Measurements from ENCODE around the gene C10orf62. TPM values are rescaled to one million over a fixed set of nuclear protein-coding genes. Genes with fewer than 3 reads are reported as not detected.
"Not testable (repeated sequence)": the region's sequence is repeated elsewhere in the genome, so short reads cannot be mapped to it uniquely, and the experiment has no call there.

The C10orf62 gene
- total and polyA plus RNA-seq, 7 experiments from 2014 or later: not detected

DNA sequence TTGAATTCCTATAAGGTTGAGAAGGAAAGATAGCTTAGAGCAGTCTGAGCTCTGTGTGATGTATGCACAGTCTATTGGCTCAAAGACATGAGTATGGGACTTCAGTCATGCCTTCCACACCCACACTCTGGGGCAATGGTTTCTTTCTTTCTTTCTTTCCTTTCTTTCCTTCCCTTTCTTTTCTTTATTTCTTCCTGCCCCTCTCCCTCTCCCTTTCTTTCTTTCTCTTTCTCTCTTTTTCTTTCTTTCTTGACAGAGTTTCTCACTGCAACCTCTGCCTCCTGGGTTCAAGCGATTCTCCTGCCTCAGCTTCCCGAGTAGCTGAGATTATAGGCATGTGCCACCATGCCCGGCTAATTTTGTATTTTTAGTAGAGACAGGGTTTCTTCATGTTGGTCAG, 49.6 kb downstream of the C10orf62 start:
- ATAC-seq; H3K27me3 Mint-ChIP-seq; H3K27ac ChIP-seq (ENCODE audit: low read depth, low read length); intact Hi-C loops (cut with micrococcal nuclease); H3K4me3 Mint-ChIP-seq; DNase-seq; H3K9me3 Mint-ChIP-seq; H3K27me3 ChIP-seq (ENCODE audit: control insufficient read depth in 2 of 2, insufficient read depth in 2 of 2, low read length in 2 of 2); H3K36me3 Mint-ChIP-seq; H3K9me3 ChIP-seq (ENCODE audit: control insufficient read depth in 2 of 3, low read length in 3 of 3); H3K27ac Mint-ChIP-seq; H3K36me3 ChIP-seq (ENCODE audit: control insufficient read depth in 2 of 3, insufficient read depth in 3 of 3, low read length in 3 of 3); H3K4me3 ChIP-seq (ENCODE audit: low read length): not testable (repeated sequence)
- H3K4me1 ChIP-seq (ENCODE audit: control insufficient read depth in 2 of 2, insufficient read depth in 2 of 2, low read length in 2 of 2): peaks cover 4 to 15% of the 10 kb centered on the region in 2 donors
- peaks cover 10 to 30% (median 26%) of the 10 kb centered on the region in 7 donors for H3K4me1 Mint-ChIP-seq
- POLR2A ChIA-PET: interaction anchor here (0.6 to 0.7 kb wide), 2 partner anchors 8 to 238 kb away, joined by 3 to 4 read pairs; no protein-coding TSS in a partner anchor
- CTCF ChIA-PET: interaction anchor here (0.7 kb wide), 1 partner anchor 161 kb away, joined by 3 read pairs; no protein-coding TSS in a partner anchor

GRCh38 chr10:97640174-97640867, 50.8 kb downstream of the C10orf62 start, which contains the start of gene PI4K2A:
Gene PI4K2A (plus strand): TSS chr10:97640671. CDS start chr10:97640743, 72 bp downstream.
- DNase-seq: peak; percentile 89 to 99 (median 98)
- peaks cover 0 to 11% (median 3%) of the 10 kb centered on the region in 5 donors for H3K36me3 Mint-ChIP-seq
- no peaks in the 10 kb centered on the region for H3K27me3 Mint-ChIP-seq
- POLR2A ChIA-PET: interaction anchor here (0.6 to 1.2 kb wide), 3 partner anchors 8 to 97 kb away, joined by 3 to 7 read pairs (median 4); partner anchors contain the start of gene ZFYVE27
- Histone ChIP-seq H3K27me3 (ENCODE audit: control insufficient read depth in 2 of 2, insufficient read depth in 2 of 2, low read length in 2 of 2) (no peaks in the 10 kb centered on the region), H3K4me3 (ENCODE audit: low read length) (peak within 1 kb of the TSS; percentile 82), H3K9me3 (ENCODE audit: control insufficient read depth in 2 of 3, low read length in 3 of 3) (no peaks in the 10 kb centered on the region), H3K36me3 (ENCODE audit: control insufficient read depth in 2 of 3, insufficient read depth in 3 of 3, low read length in 3 of 3) (peaks cover 0 to 6% (median 0%) of the 10 kb centered on the region in 3 experiments), H3K4me1 (ENCODE audit: control insufficient read depth in 2 of 2, insufficient read depth in 2 of 2, low read length in 2 of 2) (peaks cover 4 to 15% of the 10 kb centered on the region in 2 donors), H3K27ac (ENCODE audit: low read depth, low read length) (peak within 1 kb of the TSS; percentile 70)
- H3K27ac Mint-ChIP-seq: peak within 1 kb of the TSS; percentile 69 to 94 (median 89)
- peaks cover 10 to 34% (median 26%) of the 10 kb centered on the region in 7 donors for H3K4me1 Mint-ChIP-seq
- ATAC-seq: peak; percentile 98
- H3K9me3 Mint-ChIP-seq: no peaks in the 10 kb centered on the region
- intact Hi-C loops (cut with micrococcal nuclease): loop anchor here (1.0 to 5.0 kb wide), 19 partner anchors 9 to 1980 kb away; partner anchors contain the start of genes AVPI1 (in 2 of the 2), FRAT2 (in 2 of the 2), MMS19 (in 2 of the 2) and TM9SF3 (in 2 of the 2)
- CTCF ChIA-PET: no interaction called here
- H3K4me3 Mint-ChIP-seq: peak within 1 kb of the TSS; percentile 64 to 99 (median 94)

Other genes with a start within 250 kb of the C10orf62 start
- gene RRP12, start 188.4 kb upstream of the C10orf62 start, total RNA-seq: 100 to 1,000 TPM in 1 of 5 experiments, 10 to 100 TPM in 4; 22.0 to 197 (median 32.3) TPM
- 10 to 100 TPM; 10.6 to 13.4 TPM for gene RRP12, start 188.4 kb upstream of the C10orf62 start, polyA plus RNA-seq
- gene PGAM1, start 163.5 kb upstream of the C10orf62 start, total RNA-seq: 100 to 1,000 TPM in 2 of 5 experiments, 10 to 100 TPM in 3; 58.5 to 536 (median 69.8) TPM
- gene PGAM1, start 163.5 kb upstream of the C10orf62 start, polyA plus RNA-seq: 100 to 1,000 TPM; 172 to 204 TPM
- 10 to 100 TPM; 32.6 to 65.4 (median 53.2) TPM for gene EXOSC1, start 143.7 kb upstream of the C10orf62 start, total RNA-seq
- gene EXOSC1, start 143.7 kb upstream of the C10orf62 start, polyA plus RNA-seq: 10 to 100 TPM; 69.7 to 80.3 TPM
- gene ZDHHC16, start 143.5 kb upstream of the C10orf62 start, total RNA-seq: 10 to 100 TPM; 13.2 to 38.8 (median 26.8) TPM
- gene ZDHHC16, start 143.5 kb upstream of the C10orf62 start, polyA plus RNA-seq: 10 to 100 TPM; 24.4 to 37.3 TPM
- gene MMS19, start 91.3 kb upstream of the C10orf62 start, total RNA-seq: 100 to 1,000 TPM in 2 of 5 experiments, 10 to 100 TPM in 3; 68.7 to 113 (median 87.9) TPM
- 10 to 100 TPM; 37.4 to 59.0 TPM for gene MMS19, start 91.3 kb upstream of the C10orf62 start, polyA plus RNA-seq
- 1 to 10 TPM in 4 of 5 experiments, under 1 TPM in 1; 0.94 to 4.2 (median 2.1) TPM for gene UBTD1, start 90.8 kb upstream of the C10orf62 start, total RNA-seq
- gene UBTD1, start 90.8 kb upstream of the C10orf62 start, polyA plus RNA-seq: 1 to 10 TPM; 1.2 to 2.9 TPM
- gene ANKRD2, start 16.9 kb upstream of the C10orf62 start, total RNA-seq: under 1 TPM in 1 of 5 experiments, not detected in 4; 0.22 TPM
- not detected for gene ANKRD2, start 16.9 kb upstream of the C10orf62 start, polyA plus RNA-seq
- not detected for gene HOGA1, start 5.3 kb upstream of the C10orf62 start, total RNA-seq
- gene HOGA1, start 5.3 kb upstream of the C10orf62 start, polyA plus RNA-seq: not detected
- gene MORN4, start 43.8 kb downstream of the C10orf62 start, total RNA-seq: 1 to 10 TPM in 4 of 5 experiments, under 1 TPM in 1; 0.78 to 4.1 (median 1.5) TPM
- 1 to 10 TPM; 1.3 to 5.9 TPM for gene MORN4, start 43.8 kb downstream of the C10orf62 start, polyA plus RNA-seq
- gene PI4K2A, start 51.0 kb downstream of the C10orf62 start, total RNA-seq: 10 to 100 TPM in 4 of 5 experiments, 1 to 10 TPM in 1; 9.0 to 33.8 (median 11.0) TPM
- 1 to 10 TPM; 5.5 to 8.7 TPM for gene PI4K2A, start 51.0 kb downstream of the C10orf62 start, polyA plus RNA-seq
- gene AVPI1, start 97.5 kb downstream of the C10orf62 start, total RNA-seq: 10 to 100 TPM in 1 of 5 experiments, 1 to 10 TPM in 3, under 1 TPM in 1; 0.65 to 10.6 (median 2.5) TPM
- gene AVPI1, start 97.5 kb downstream of the C10orf62 start, polyA plus RNA-seq: 1 to 10 TPM; 1.4 to 1.9 TPM
- 1 to 10 TPM in 4 of 5 experiments, under 1 TPM in 1; 0.62 to 5.0 (median 2.3) TPM for gene MARVELD1, start 124.0 kb downstream of the C10orf62 start, total RNA-seq
- gene MARVELD1, start 124.0 kb downstream of the C10orf62 start, polyA plus RNA-seq: under 1 TPM; 0.07 to 0.09 TPM
- gene ZFYVE27, start 147.4 kb downstream of the C10orf62 start, total RNA-seq: 10 to 100 TPM; 31.0 to 68.8 (median 61.8) TPM
- gene ZFYVE27, start 147.4 kb downstream of the C10orf62 start, polyA plus RNA-seq: 10 to 100 TPM; 32.9 to 41.0 TPM
- gene SFRP5, start 182.3 kb downstream of the C10orf62 start, total RNA-seq: under 1 TPM in 2 of 5 experiments, not detected in 3; 0.43 to 0.46 TPM
- 1 to 10 TPM in 1 of 2 donors, not detected in 1; 1.0 TPM for gene SFRP5, start 182.3 kb downstream of the C10orf62 start, polyA plus RNA-seq